CD4-positive, CD25-positive, alpha-beta regulatory T cell (primary cell): ENCODE results near the gene RELL2. TPM values are rescaled to one million over a fixed set of nuclear protein-coding genes. Genes with fewer than 3 reads are reported as not detected.

Experiments used
- ATAC-seq, 2 donors: fragments of 150-1000 bp; cut with Tn5 transposase; one replicate each; pipeline ENCODE4 v1.10.0; 2021; ENCODE audit warnings: low read depth in 2 of 2, moderate number of reproducible peaks in 2 of 2, moderate library complexity in 1 of 2
- DNase-seq, 3 donors: peaks; one replicate each; pipeline versions ENCODE4 v3.0.0 to v3.0.0-alpha.2; 2012 to 2022; ENCODE audit warnings: mixed read lengths in 1 of 3
- H3K27ac ChIP-seq: one replicate; pipeline ENCODE4 v1.7.0; 2013; ENCODE audit warnings: mild to moderate bottlenecking, low read length; ENCODE audit not compliant: insufficient read depth, poor library complexity, severe bottlenecking
- H3K27me3 ChIP-seq: one replicate; pipeline ENCODE4 v1.7.0; 2013; ENCODE audit warnings: low read length; ENCODE audit not compliant: control insufficient read depth, insufficient read depth
- H3K36me3 ChIP-seq: one replicate; pipeline ENCODE4 v1.7.0; 2013; ENCODE audit warnings: mild to moderate bottlenecking, low read length, moderate library complexity; ENCODE audit not compliant: control insufficient read depth, insufficient read depth
- H3K4me1 ChIP-seq: 2 replicates; pipeline ENCODE4 v1.7.0; 2013; ENCODE audit warnings: mild to moderate bottlenecking, low read length; ENCODE audit not compliant: insufficient read depth, control insufficient read depth, poor library complexity, severe bottlenecking
- H3K4me3 ChIP-seq: one replicate; pipeline ENCODE4 v1.7.0; 2013; ENCODE audit warnings: low read depth, mild to moderate bottlenecking, low read length, moderate library complexity
- H3K9me3 ChIP-seq, 2 experiments: 1 replicate in 1 of 2; 2 replicates in 1 of 2; pipeline ENCODE4 v1.7.0; 2013; ENCODE audit warnings: low read length in 2 of 2, mild to moderate bottlenecking in 1 of 2, moderate library complexity in 1 of 2; ENCODE audit not compliant: control insufficient read depth in 2 of 2
- H3K27ac Mint-ChIP-seq, 3 donors: one replicate each; pipeline ENCODE4 v1.8.0; 2020 to 2022; ENCODE audit warnings: mild to moderate bottlenecking in 3 of 3, mixed read lengths in 3 of 3, moderate library complexity in 2 of 3
- H3K27me3 Mint-ChIP-seq: one replicate; pipeline ENCODE4 v1.8.0; 2022; ENCODE audit warnings: mild to moderate bottlenecking, mixed read lengths
- H3K36me3 Mint-ChIP-seq: one replicate; pipeline ENCODE4 v1.8.0; 2020; ENCODE audit warnings: mixed read lengths
- H3K4me1 Mint-ChIP-seq, 4 donors: one replicate each; pipeline ENCODE4 v1.8.0; 2020 to 2022; ENCODE audit warnings: mixed read lengths in 4 of 4, mild to moderate bottlenecking in 1 of 4
- H3K4me3 Mint-ChIP-seq, 4 donors: one replicate each; pipeline ENCODE4 v1.8.0; 2020 to 2022; ENCODE audit warnings: mild to moderate bottlenecking in 4 of 4, mixed read lengths in 4 of 4, moderate library complexity in 3 of 4
- H3K9me3 Mint-ChIP-seq, 7 donors: one replicate each; pipeline ENCODE4 v1.8.0; 2020 to 2022; ENCODE audit warnings: mixed read lengths in 7 of 7, mild to moderate bottlenecking in 3 of 7, moderate library complexity in 2 of 7
- polyA plus RNA-seq, 4 donors: library from polyadenylated mRNA; unstranded; fragments of 300-500 nt; fragmentation: Illumina TruSeq; gene quantifications; one replicate each; pipeline ENCODE4 v1.2.3, GENCODE V29; 2021
- total RNA-seq: library from RNA; stranded (reverse); gene quantifications from one replicate; pipeline ENCODE4 v1.2.3, GENCODE V29; 2022

The RELL2 gene
- total and polyA plus RNA-seq, 5 donors from 2014 or later: 2.4 to 20.5 (median 3.8) TPM

GRCh38 chr5:141623611-141624010 lies 13.2 kb upstream of the RELL2 start:
- Mint-ChIP-seq H3K4me3 (peak overlapping the region in 1 of 4 donors; percentile 2), H3K9me3 (no peaks in the 10 kb centered on the region), H3K27ac (peak overlapping the region; percentile 40 to 93 (median 55)), H3K36me3 (peaks cover 55% of the 10 kb centered on the region), H3K27me3 (no peaks in the 10 kb centered on the region), H3K4me1 (peaks cover 10 to 17% (median 14%) of the 10 kb centered on the region in 4 donors)
- Histone ChIP-seq H3K4me3 (no peak overlapping the region), H3K4me1 (peaks cover 9% of the 10 kb centered on the region), H3K27ac (no peak overlapping the region), H3K36me3 (peaks cover 63% of the 10 kb centered on the region), H3K9me3 (no peaks in the 10 kb centered on the region), H3K27me3 (no peaks in the 10 kb centered on the region)
- DNase-seq (no peak), ATAC-seq (no peak)

GRCh38 chr5:141628175-141628788 lies 8.5 kb upstream of the RELL2 start:
- no peak overlapping the region for H3K4me3 Mint-ChIP-seq
- DNase-seq: no peak
- H3K27ac Mint-ChIP-seq: peak overlapping the region in 2 of 3 donors; percentile 30 to 65
- H3K27me3 Mint-ChIP-seq: no peaks in the 10 kb centered on the region
- H3K27ac ChIP-seq: no peak overlapping the region
- H3K4me3 ChIP-seq: no peak overlapping the region
- H3K9me3 Mint-ChIP-seq: no peaks in the 10 kb centered on the region
- H3K27me3 ChIP-seq: no peaks in the 10 kb centered on the region
- H3K36me3 ChIP-seq: peaks cover 65% of the 10 kb centered on the region
- no peaks in the 10 kb centered on the region for H3K9me3 ChIP-seq
- no peak for ATAC-seq
- peaks cover 13% of the 10 kb centered on the region for H3K4me1 ChIP-seq
- peaks cover 60% of the 10 kb centered on the region for H3K36me3 Mint-ChIP-seq
- peaks cover 16 to 25% (median 18%) of the 10 kb centered on the region in 4 donors for H3K4me1 Mint-ChIP-seq

- H3K9me3 Mint-ChIP-seq: peaks cover 0 to 2% (median 0%) of the 10 kb centered on the region in 7 donors
- Histone ChIP-seq H3K9me3 (no peaks in the 10 kb centered on the region), H3K27ac (no peak overlapping the region), H3K4me1 (peaks cover 28% of the 10 kb centered on the region), H3K4me3 (no peak overlapping the region), H3K36me3 (peaks cover 50% of the 10 kb centered on the region), H3K27me3 (no peaks in the 10 kb centered on the region)
- H3K27me3 Mint-ChIP-seq: no peaks in the 10 kb centered on the region
- peaks cover 24 to 45% (median 32%) of the 10 kb centered on the region in 4 donors for H3K4me1 Mint-ChIP-seq
- no peak for DNase-seq
- H3K36me3 Mint-ChIP-seq: peaks cover 48% of the 10 kb centered on the region
- H3K27ac Mint-ChIP-seq: no peak overlapping the region
- peak overlapping the region in 1 of 4 donors; percentile 15 for H3K4me3 Mint-ChIP-seq
- no peak for ATAC-seq
Observed at GRCh38 chr5:141630570-141631140, 6.1 kb upstream of the RELL2 start.

GRCh38 chr5:141632650-141633049 lies 4.1 kb upstream of the RELL2 start:
- no peak for ATAC-seq
- peaks cover 31% of the 10 kb centered on the region for H3K36me3 Mint-ChIP-seq
- no peaks in the 10 kb centered on the region for H3K27me3 Mint-ChIP-seq
- peak overlapping the region in 1 of 4 donors; percentile 67 for H3K4me3 Mint-ChIP-seq
- peaks cover 33% of the 10 kb centered on the region for H3K36me3 ChIP-seq
- H3K9me3 ChIP-seq: no peaks in the 10 kb centered on the region
- H3K27me3 ChIP-seq: no peaks in the 10 kb centered on the region
- H3K27ac ChIP-seq: no peak overlapping the region
- peak overlapping the region in 1 of 3 donors; percentile 5 for H3K27ac Mint-ChIP-seq
- no peak overlapping the region for H3K4me3 ChIP-seq
- H3K4me1 Mint-ChIP-seq: peaks cover 21 to 53% (median 34%) of the 10 kb centered on the region in 4 donors
- peaks cover 0 to 2% (median 0%) of the 10 kb centered on the region in 7 donors for H3K9me3 Mint-ChIP-seq
- H3K4me1 ChIP-seq: peaks cover 40% of the 10 kb centered on the region
- DNase-seq: no peak

- H3K9me3 Mint-ChIP-seq: peaks cover 0 to 2% (median 0%) of the 10 kb centered on the region in 7 donors
- Histone ChIP-seq H3K27me3 (no peaks in the 10 kb centered on the region), H3K27ac (peak overlapping the region; percentile 15), H3K4me1 (peaks cover 53% of the 10 kb centered on the region), H3K9me3 (no peaks in the 10 kb centered on the region), H3K36me3 (peaks cover 20% of the 10 kb centered on the region), H3K4me3 (peak overlapping the region; percentile 39)
- peak overlapping the region; percentile 5 to 99 (median 54) for H3K4me3 Mint-ChIP-seq
- H3K27me3 Mint-ChIP-seq: no peaks in the 10 kb centered on the region
- H3K4me1 Mint-ChIP-seq: peaks cover 24 to 58% (median 41%) of the 10 kb centered on the region in 4 donors
- H3K27ac Mint-ChIP-seq: peak overlapping the region; percentile 53 to 72 (median 68)
- DNase-seq (peak in 1 of 3 donors; percentile 24), ATAC-seq (no peak)
- peaks cover 19% of the 10 kb centered on the region for H3K36me3 Mint-ChIP-seq
Observed at GRCh38 chr5:141633871-141634561, 2.8 kb upstream of the RELL2 start.

GRCh38 chr5:141634720-141635119 lies 2.1 kb upstream of the RELL2 start:
- no peak for ATAC-seq
- Histone ChIP-seq H3K36me3 (peaks cover 13% of the 10 kb centered on the region), H3K9me3 (no peaks in the 10 kb centered on the region), H3K27me3 (no peaks in the 10 kb centered on the region), H3K4me3 (peak overlapping the region; percentile 39), H3K27ac (peak overlapping the region; percentile 27), H3K4me1 (peaks cover 53% of the 10 kb centered on the region)
- H3K36me3 Mint-ChIP-seq: peaks cover 12% of the 10 kb centered on the region
- peaks cover 0 to 2% (median 0%) of the 10 kb centered on the region in 7 donors for H3K9me3 Mint-ChIP-seq
- DNase-seq: peak in 1 of 3 donors; percentile 20
- H3K4me3 Mint-ChIP-seq: peak overlapping the region; percentile 94 to 99 (median 97)
- H3K4me1 Mint-ChIP-seq: peaks cover 24 to 54% (median 41%) of the 10 kb centered on the region in 4 donors
- H3K27me3 Mint-ChIP-seq: no peaks in the 10 kb centered on the region
- peak overlapping the region; percentile 13 to 80 (median 53) for H3K27ac Mint-ChIP-seq

- H3K27me3 ChIP-seq: no peaks in the 10 kb centered on the region
- H3K4me1 Mint-ChIP-seq: peaks cover 24 to 50% (median 37%) of the 10 kb centered on the region in 4 donors
- no peak overlapping the region for H3K27ac ChIP-seq
- peak overlapping the region; percentile 88 for H3K4me3 ChIP-seq
- H3K27ac Mint-ChIP-seq: peak overlapping the region in 2 of 3 donors; percentile 91 to 96
- peaks cover 7% of the 10 kb centered on the region for H3K36me3 ChIP-seq
- H3K9me3 ChIP-seq: no peaks in the 10 kb centered on the region
- no peaks in the 10 kb centered on the region for H3K27me3 Mint-ChIP-seq
- no peak for DNase-seq
- peaks cover 53% of the 10 kb centered on the region for H3K4me1 ChIP-seq
- ATAC-seq: no peak
- peaks cover 0 to 2% (median 0%) of the 10 kb centered on the region in 7 donors for H3K9me3 Mint-ChIP-seq
- H3K4me3 Mint-ChIP-seq: peak overlapping the region; percentile 94 to 99 (median 97)
- H3K36me3 Mint-ChIP-seq: peaks cover 6% of the 10 kb centered on the region
Observed at GRCh38 chr5:141635646-141636045, 1.2 kb upstream of the RELL2 start.
